Type B pancreatic cell (in vitro differentiated cells): ENCODE data around the gene BTBD16. TPM values are rescaled to one million over a fixed set of nuclear protein-coding genes. Genes with fewer than 3 reads are reported as not detected.

Source experiments
- DNase-seq: peaks from one replicate; pipeline ENCODE4 v3.0.0; 2021; ENCODE audit warnings: mixed read lengths; ENCODE audit not compliant: unreplicated experiment; ENCODE audit errors: extremely low spot score
- H3K27ac Mint-ChIP-seq: 2 replicates; pipeline ENCODE4 v1.8.0; 2021; ENCODE audit warnings: mild to moderate bottlenecking, mixed read lengths
- H3K27me3 Mint-ChIP-seq: 2 replicates; pipeline ENCODE4 v1.8.0; 2021; ENCODE audit warnings: mixed read lengths
- H3K36me3 Mint-ChIP-seq: 2 replicates; pipeline ENCODE4 v1.8.0; 2021; ENCODE audit warnings: mixed read lengths
- H3K4me1 Mint-ChIP-seq: one replicate; pipeline ENCODE4 v1.8.0; 2021; ENCODE audit warnings: mixed read lengths; ENCODE audit not compliant: unreplicated experiment
- H3K4me3 Mint-ChIP-seq: 2 replicates; pipeline ENCODE4 v1.8.0; 2021; ENCODE audit warnings: mild to moderate bottlenecking, mixed read lengths
- H3K9me3 Mint-ChIP-seq: 2 replicates; pipeline ENCODE4 v1.8.0; 2021; ENCODE audit warnings: mixed read lengths
- total RNA-seq: library from RNA; stranded (reverse); gene quantifications from 2 replicates; pipeline ENCODE4 v1.2.1, GENCODE V29; 2021; ENCODE audit warnings: low replicate concordance
- TF ChIP-seq, protein P1 (sequence below): fragments of 200-600 bp; sonication (generic); conservative IDR thresholded peaks from 2 replicates; pipeline ENCODE4 v1.5.0; 2021; ENCODE audit warnings: antibody characterized with exemption, mild to moderate bottlenecking

BTBD16 gene
- total RNA-seq, 1 donor from 2014 or later, result 0.46 TPM

DNA sequence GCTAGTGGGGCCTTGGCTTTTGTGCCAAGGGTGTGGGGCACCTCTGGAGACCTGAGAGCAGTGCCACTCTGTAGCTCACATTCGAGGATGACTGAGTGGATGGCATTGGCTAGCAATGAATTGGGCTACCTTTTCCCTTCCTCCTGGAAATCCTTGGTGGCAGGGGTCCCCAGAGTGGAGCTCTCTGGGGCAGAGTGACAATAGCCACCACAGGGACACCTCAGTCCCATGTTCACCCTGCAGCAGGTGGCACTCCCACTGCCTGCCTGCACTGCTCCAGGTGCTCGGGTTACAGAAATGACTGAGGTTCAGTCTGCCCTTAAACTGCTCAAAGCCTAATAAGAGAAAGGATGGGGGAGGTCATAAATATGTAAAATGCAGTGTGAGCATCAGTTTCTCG is 17.8 kb downstream of the BTBD16 start:
- TF ChIP-seq, protein P1, sequence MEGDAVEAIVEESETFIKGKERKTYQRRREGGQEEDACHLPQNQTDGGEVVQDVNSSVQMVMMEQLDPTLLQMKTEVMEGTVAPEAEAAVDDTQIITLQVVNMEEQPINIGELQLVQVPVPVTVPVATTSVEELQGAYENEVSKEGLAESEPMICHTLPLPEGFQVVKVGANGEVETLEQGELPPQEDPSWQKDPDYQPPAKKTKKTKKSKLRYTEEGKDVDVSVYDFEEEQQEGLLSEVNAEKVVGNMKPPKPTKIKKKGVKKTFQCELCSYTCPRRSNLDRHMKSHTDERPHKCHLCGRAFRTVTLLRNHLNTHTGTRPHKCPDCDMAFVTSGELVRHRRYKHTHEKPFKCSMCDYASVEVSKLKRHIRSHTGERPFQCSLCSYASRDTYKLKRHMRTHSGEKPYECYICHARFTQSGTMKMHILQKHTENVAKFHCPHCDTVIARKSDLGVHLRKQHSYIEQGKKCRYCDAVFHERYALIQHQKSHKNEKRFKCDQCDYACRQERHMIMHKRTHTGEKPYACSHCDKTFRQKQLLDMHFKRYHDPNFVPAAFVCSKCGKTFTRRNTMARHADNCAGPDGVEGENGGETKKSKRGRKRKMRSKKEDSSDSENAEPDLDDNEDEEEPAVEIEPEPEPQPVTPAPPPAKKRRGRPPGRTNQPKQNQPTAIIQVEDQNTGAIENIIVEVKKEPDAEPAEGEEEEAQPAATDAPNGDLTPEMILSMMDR, result no peak
- DNase-seq, result no peak
- Mint-ChIP-seq H3K36me3 (no peaks in the 10 kb centered on the region), H3K4me3 (no peak overlapping the region), H3K9me3 (no peaks in the 10 kb centered on the region), H3K27me3 (no peaks in the 10 kb centered on the region), H3K27ac (no peak overlapping the region), H3K4me1 (peaks cover 10% of the 10 kb centered on the region)

DNA sequence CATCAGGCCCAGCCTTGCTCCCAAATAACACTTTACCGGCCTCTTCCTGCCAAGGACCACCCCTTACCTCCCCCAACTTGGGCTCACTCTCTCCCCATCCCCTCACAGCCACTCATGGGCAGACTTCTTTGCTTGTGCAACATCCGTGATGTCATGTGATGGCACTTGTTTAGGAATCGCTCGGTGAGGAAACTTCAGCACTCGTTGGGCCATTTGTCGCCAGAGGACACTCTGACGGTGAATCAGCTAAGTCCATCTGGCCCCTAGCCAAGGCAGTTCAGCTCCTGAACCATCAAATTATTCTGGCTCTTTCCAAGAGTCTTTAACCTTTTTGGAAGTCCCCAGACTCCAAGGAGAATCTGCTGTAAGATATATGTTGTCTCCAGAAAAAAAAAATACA is 19.2 kb downstream of the BTBD16 start:
- Mint-ChIP-seq H3K27ac (no peak overlapping the region), H3K4me1 (peaks cover 10% of the 10 kb centered on the region), H3K4me3 (no peak overlapping the region), H3K27me3 (no peaks in the 10 kb centered on the region), H3K9me3 (no peaks in the 10 kb centered on the region), H3K36me3 (no peaks in the 10 kb centered on the region)
- TF ChIP-seq, protein P1, result no peak
- DNase-seq, result no peak

DNA sequence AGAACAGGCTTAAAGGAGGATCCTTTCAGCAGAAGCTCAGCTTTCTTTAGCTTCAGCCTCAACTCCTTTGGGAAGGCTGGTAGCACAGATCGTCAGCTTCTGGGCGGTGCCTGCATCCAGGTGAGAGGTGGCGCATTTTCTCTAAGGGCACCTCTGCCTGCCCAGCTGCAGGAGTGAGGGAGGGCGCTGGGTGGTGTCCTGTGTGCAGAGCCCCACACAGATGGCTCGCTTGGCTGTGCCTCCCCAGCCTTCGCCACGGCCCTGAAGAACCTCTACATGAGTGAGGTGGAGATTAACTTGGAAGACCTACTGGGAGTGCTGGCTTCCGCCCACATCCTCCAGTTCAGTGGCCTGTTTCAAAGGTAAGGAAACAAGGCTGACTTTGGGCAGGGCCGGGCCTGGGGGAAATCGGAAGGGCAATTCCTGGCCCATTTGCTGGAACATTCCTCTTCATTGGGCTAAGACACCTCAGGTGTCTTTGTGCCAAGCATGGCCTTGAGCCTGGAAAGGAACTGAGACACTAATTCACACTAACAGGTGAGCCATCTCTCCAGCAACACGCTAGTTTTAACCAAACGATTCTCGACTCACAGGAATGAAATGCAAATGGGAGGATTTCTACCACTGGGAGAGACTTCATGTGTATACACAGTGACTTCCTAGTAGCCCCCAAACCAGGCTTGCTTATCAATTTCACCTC is 19.9 kb downstream of the BTBD16 start:
- H3K4me3 Mint-ChIP-seq, result no peak overlapping the region
- TF ChIP-seq, protein P1, result no peak

DNA sequence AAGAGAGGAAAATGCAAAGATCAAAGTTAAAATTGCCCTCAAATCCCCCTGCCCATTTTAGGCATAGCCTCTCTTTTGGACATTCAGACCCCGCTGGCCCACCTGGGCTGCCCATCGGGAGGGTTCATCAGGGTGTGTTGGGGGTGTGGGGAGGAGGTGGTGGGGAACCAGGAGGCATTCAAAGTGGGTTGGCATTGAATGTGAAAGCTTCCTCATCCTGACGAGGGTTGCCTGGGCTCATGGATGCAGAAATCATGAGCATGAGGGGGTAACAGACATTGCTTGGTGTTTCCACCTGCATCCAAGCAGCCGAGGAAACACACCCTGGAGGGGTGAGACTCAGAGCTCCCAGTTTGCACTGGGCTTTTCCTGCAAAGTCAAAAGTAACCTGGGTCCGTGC is 20.6 kb downstream of the BTBD16 start:
- Mint-ChIP-seq H3K27me3 (no peaks in the 10 kb centered on the region), H3K4me3 (no peak overlapping the region), H3K9me3 (no peaks in the 10 kb centered on the region), H3K36me3 (no peaks in the 10 kb centered on the region), H3K4me1 (peaks cover 10% of the 10 kb centered on the region), H3K27ac (no peak overlapping the region)
- TF ChIP-seq, protein P1, result no peak
- DNase-seq, result no peak

More for the DNA sequence above, 19.9 kb downstream of the BTBD16 start:
- H3K9me3 Mint-ChIP-seq, result no peaks in the 10 kb centered on the region
- H3K27me3 Mint-ChIP-seq, result no peaks in the 10 kb centered on the region
- H3K36me3 Mint-ChIP-seq, result no peaks in the 10 kb centered on the region
- no peak overlapping the region for H3K27ac Mint-ChIP-seq
- no peak for DNase-seq
- peaks cover 10% of the 10 kb centered on the region for H3K4me1 Mint-ChIP-seq

DNA sequence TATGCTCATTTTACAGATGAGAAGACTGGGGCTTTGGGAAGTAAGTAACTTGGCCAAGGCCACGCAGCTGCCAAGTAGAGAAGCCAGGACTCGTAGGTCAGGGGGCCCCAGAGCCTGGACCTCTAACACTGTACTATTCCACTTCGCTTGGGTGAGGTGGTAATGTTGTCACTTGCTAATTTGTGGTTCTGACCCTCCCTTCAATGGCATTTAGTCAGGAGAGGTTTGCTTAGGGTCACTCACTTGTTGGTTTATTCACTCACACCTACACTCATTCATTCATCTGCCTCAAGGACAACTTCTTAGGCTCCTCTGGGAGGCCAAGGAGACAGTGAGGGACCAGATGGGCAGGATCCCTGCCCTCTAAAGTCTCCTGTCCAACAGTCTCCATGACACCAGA is 21.3 kb downstream of the BTBD16 start:
- H3K9me3 Mint-ChIP-seq, result no peaks in the 10 kb centered on the region
- H3K4me1 Mint-ChIP-seq, result peaks cover 6% of the 10 kb centered on the region
- no peak for DNase-seq
- no peaks in the 10 kb centered on the region for H3K36me3 Mint-ChIP-seq
- H3K4me3 Mint-ChIP-seq, result no peak overlapping the region
- no peaks in the 10 kb centered on the region for H3K27me3 Mint-ChIP-seq
- H3K27ac Mint-ChIP-seq, result peak overlapping the region; percentile 98
- TF ChIP-seq, protein P1, result no peak
